Frontal cortex (tissue), 4 donors: ENCODE measurements around the gene AGPAT3. TPM values are rescaled to one million over a fixed set of nuclear protein-coding genes. Genes with fewer than 3 reads are reported as not detected.

Experiments
- DNase-seq, 2 donors: peaks; one replicate each; pipeline ENCODE4 v3.0.0; 2012; ENCODE audit warnings: low spot score in 2 of 2
- FAIRE-seq: peaks from 2 replicates; lab custom pipeline; 2012; peaks lifted over from hg19 to GRCh38; lab: Jason Lieb, UNC
- total RNA-seq: library from RNA; depleted of rRNA; stranded (reverse); fragments of >200 nt; gene quantifications from one replicate; pipeline ENCODE4 v1.2.3, GENCODE V29; 2014
- donor health status: control.
- donor health status: control.
- donor health status: control.

AGPAT3 gene
- total RNA-seq, 1 donor from 2014 or later: 26.1 TPM

DNA sequence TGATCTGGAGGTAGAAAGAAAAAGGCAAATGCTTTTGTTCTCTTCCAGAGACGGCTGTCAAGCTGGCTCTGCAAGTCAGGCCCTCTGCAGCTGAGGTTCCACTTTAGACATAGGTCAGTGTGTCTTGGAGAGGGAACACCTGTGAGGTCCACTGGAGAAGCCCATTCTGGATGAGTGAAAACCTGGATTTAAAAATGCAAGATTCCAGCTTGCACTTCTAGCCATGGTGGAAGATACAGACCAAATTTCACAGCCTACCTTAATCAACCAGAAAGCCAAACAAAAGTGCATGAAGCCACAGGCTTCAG is 35.0 kb downstream of the AGPAT3 start:
- DNase-seq (no peak), FAIRE-seq (no peak)

DNA sequence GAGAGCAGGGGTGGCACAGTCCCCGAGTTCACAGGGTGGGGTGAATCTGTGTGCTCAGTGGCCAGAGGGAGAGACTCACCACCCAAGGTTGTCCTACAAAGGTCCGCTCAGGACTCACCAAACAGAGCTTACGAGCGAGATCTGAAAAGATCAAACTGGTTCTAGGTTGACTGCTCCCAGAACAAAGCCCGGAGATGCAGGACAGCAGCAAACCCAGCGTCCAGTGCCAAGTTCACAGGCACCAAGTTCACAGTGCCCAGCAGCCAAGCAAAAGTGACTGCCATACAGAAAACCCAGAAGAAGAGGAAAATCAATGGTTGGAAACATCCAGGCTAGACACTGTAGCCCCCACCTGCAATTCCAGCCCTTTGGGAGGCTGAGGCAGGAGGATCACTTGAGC is 35.7 kb downstream of the AGPAT3 start:
- DNase-seq (no peak), FAIRE-seq (no peak)

DNA sequence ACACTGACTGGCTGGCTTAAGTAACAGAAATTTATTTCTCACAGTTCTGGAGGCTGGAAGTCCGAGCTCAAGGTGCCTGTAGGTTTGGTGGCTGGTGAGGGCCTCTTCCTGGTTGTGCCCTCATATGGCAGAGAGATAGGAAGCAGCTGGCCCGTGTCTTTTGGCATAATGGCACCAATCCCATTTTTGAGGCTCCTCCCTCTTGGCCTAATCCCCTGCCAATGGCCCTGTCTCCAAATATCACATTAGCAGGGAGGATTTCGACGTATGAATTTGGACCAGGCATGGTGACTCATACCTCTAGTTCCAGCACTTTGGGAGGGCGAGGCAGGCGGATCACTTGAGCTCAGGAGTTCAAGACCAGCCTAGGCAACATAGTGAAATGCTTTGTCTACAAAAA is 37.4 kb downstream of the AGPAT3 start:
- no peak for FAIRE-seq

DNA sequence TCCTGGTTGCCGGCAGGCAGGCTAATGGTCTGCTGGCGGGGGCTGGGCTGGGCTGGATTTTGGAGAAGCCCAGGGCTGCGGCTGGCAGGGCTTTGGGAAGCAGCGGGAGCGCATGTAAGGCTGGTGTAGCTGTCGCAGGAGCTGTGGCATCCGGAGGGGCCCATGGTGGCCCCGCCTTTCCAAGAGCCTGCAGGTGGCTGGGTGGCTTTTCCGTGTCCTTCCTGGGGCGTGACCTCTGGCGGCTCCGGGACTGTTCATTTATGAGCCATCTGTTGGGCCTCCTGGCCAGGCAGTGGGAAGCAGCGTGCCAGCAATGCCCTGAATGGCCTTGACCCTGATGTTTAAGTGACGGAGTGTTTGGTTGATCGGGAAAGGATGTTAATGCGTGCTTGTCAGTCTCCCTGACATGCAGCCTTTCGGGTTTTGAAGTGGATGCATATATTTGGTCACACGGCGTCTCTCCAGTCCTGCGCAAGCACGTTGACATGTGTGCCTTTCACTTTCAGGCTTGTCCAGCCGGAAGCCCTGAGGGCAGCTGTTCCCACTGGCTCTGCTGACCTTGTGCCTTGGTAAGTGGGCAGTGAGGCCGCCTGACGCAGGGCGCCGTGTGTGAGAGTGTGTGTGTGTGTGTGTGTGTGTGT is 38.5 kb downstream of the AGPAT3 start:
- DNase-seq: no peak

More for the DNA sequence above, 37.4 kb downstream of the AGPAT3 start:
- DNase-seq: no peak

DNA sequence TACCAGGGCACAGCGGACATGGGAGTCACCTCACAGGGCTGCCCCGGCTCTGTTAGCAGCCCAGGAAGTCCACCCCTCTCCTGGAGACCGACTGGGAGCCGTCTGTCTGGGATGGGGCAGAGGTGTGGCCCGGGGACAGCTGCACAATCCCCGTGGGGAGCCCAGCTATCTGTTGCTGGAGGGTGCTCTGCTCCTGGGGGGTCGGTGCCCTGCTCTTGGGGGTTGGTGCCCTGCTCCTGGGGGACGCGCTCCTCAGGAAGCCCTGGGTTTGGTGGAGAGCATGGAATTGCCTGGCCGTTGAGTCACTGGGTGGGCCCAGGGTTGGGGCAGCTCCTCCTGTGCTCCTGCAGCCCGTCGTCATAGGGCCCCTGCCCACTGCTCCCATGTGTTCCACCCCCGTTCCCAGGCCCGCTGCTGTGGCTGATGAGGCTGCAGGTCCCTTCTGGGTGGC is 39.3 kb downstream of the AGPAT3 start:
- FAIRE-seq (no peak), DNase-seq (no peak)

More for the DNA sequence above, 38.5 kb downstream of the AGPAT3 start:
- no peak for FAIRE-seq

DNA sequence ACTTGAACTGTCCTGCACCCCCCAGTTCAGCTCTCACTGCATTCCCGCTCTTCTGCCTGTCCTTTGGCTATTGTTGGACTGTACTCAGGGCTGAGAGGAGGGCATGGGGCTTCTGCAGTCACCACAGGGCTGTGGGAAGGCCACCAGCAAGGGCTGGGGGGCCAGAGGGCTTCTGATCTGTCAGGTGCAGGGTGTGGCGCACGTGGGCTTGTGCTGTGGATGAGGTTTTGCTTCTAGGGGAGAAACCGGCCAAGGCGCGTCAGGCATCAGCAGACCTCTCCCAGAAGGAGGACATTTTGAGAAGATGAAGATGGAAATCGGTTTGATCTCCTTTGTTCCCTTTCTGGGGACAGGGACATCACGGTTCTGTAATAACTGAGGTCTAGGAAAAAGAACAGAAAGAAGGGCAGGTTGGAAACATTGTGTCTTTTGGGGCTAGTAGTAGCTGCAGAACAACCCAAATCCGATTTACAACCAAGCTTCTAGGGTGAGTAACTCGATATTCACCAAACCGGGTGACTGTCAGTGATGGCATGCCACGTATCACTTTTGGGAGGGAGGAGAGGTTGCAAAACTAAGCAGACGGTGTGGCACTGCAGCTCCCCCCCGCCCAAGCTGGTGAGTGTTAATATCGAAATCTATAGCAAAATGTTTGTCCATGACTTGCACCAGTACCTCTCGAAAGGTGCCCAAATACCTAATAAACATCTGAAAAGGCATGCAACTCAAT is 40.9 kb downstream of the AGPAT3 start:
- FAIRE-seq: no peak

DNA sequence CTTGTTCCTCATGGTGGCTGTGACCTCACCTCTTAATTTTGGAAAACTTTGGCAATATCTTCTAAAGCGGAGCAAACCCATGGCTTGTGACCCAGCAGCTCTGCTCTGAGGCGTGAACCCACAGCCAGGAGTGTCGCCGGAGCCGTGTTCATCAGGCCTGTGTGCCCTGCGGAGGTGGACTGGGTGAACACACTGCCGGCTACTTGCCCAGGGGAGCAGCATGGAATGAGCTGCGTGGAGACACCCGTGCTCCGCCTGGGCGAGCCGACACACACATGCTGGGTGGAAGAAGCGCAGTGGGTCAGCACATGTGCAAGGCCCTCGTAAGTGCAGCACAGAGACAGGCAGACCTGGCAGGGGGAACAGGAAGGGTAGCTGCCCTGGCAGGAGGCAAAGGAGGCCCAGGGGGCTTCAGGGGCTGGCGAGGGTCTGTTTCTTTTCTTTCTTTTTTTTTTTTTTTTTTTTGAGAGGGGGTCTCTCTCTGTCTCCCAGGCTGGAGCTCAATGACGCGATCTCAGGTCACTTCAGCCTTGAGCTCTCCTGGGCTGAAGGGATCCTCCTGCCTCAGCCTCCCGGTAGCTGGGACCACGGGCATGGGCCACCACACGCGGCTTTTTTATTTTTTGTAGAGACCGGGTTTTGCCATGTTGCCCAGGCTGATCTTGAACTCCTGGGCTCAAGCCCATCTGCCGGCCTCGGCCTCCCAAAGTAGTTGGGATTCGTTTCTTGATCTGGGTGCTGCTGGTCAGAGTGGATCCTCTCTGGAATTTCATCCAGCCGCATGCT is 41.8 kb downstream of the AGPAT3 start:
- FAIRE-seq: no peak
- DNase-seq: no peak

More for the DNA sequence above, 40.9 kb downstream of the AGPAT3 start:
- DNase-seq: no peak

DNA sequence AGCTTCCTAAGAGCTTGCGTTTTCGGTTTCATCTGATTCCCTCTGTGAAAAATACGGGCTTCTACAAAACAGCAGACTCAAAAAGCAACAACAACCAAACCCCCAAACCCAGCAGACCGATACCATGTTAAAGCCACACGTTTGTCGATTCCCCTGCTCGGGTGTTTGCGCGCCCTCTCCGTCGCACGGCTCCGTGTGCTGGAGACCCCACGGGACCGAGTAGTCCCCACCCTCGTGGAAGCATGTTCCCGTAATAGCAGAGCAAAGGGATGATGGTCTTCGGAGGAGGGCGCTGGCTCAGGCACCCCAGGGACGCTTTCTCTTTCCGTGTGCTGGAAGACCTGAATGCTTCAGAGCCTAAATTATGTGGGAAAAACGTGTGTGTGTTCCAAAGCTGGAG is 42.7 kb downstream of the AGPAT3 start:
- no peak for DNase-seq

DNA sequence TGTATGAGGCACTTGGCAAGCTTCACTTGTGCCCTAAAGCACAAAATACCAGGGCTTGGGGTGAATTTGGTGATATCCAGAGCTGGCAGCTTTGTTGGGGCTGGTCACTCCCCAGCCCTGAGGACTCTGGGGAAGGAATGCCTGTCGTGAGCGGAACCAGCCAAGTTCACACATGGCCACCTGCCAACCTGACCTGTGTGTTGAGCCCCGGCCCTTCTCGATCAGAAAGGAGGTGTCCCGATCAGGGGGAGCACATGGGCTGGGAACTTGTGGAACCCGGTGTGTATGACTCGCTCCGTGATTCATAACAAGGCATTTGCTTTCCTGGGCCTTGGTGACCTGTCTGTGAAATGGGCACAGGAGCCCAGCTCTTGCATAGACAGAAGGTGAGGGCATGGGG is 43.1 kb downstream of the AGPAT3 start:
- no peak for FAIRE-seq
- no peak for DNase-seq

More for the DNA sequence above, 42.7 kb downstream of the AGPAT3 start:
- no peak for FAIRE-seq

DNA sequence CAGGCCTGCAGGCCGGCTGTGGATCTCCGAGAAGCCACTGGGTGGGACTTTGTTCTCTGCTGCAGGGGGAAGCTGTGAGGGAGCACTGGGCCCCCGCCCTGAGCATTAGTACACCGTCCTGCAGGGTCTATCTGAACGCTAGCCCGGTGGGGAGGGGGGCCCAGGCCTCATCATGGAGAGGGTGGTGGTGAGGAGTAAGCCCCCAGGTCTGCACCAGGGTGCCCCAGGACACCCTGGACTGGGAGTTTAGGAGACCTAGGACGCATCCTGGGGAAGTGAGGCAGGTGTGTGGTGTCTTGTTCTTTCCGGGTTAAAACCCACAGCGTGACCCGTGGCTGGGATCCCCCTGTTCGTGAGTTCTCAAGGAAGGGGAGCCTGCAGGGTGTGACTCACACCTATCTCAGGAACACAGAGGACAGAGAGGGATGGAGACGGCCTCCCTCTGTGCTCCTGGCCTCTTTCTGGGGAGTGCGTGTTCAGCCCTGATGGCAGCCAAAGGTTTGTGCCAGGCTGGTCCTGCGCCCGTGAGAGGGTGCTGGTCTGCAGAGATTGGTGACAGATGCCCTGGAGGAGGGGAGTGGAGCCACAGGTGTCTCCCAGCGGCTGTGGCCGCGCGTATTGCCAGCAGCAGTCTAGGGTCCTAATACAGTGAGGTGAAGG is 44.8 kb downstream of the AGPAT3 start:
- DNase-seq (no peak), FAIRE-seq (no peak)

DNA sequence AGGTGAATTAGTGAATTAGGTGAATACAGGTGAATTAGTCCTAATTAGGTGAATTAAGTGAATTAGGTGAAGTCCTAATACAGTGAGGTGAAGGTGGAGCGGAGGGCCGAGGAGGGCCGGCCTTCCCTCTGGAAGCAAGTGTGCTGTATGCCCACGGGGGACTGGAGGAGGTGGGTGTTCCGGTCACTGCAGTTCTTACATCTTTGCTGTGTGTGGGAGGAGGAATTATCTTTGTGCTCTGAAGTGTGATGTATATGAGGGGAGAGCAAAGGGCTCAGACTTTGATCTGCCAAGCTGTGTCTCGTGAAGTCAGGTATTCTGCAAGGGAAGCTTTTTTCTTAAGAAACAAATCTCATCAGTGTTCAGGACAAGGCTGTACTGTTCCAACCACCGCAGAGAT is 45.4 kb downstream of the AGPAT3 start:
- FAIRE-seq (no peak), DNase-seq (no peak)

DNA sequence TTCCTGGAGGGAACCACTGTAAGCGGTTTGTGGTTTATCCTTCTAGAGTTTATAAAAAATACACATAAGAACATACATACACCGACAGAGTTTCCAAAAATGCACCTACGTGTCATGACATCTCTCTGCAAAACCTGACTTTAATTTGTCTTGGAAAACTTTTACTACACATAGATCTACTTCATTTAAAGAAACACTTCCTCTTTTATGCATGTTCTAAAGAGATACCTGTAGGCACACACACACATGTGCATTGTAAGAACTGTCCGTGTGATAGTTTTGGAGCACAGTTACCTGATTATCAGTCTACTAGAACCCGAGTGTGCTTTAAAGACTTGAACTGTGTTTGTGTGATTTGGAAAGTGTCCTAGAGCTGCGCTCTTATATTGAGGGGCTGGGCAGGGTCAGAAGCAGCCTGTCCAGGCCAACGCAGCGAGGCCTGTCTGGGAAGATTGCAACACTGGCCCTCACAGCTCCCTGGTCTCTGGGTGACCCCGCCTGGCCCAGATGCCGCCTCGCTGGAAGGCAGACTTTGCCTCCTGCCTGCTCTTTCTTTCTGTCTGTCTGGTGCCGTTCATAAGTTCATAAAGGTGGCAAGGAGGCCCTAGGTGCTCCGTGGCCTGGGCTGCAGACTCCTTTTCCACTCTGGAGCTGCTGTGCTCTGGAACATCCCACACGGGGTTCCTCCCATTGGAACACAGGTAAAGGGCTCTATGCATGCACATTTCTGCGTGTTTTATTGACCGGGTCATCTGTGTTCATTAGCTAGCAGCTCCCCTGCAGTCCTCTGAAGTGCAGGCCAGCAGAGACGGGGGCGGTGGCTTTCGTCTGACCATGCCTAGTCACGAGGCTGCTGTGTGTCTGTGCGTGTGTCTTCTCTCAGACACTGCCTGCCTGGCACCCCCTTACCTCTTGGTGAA is 46.3 kb downstream of the AGPAT3 start:
- no peak for DNase-seq

DNA sequence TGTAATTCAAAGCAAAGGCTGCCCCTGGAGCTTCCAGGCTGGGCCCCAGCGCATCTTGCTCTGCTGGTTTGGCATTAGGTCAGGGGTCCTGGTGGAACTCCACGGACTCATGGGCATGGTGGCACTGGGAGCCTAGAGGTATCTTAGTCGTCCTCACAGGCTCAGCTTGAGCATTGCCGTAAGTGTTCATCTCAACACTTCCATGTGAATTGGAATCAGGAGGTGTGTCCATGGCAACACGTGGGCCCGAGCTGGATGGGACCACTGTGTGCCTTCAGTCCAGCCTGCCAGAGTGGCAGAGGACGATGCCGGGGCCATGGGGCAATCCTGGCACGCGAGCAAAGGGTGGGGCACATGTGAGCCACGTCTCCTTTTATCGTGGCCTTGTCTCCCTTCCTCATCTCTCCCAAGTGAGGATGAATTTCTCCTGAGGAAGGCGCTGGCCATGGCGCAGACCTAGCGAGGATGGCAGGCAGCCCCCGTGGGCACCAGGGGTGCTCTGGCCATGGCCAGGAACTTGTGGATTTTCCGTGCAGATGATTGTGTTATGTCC is 47.0 kb downstream of the AGPAT3 start:
- no peak for FAIRE-seq
- no peak for DNase-seq

More for the DNA sequence above, 46.3 kb downstream of the AGPAT3 start:
- FAIRE-seq: no peak

DNA sequence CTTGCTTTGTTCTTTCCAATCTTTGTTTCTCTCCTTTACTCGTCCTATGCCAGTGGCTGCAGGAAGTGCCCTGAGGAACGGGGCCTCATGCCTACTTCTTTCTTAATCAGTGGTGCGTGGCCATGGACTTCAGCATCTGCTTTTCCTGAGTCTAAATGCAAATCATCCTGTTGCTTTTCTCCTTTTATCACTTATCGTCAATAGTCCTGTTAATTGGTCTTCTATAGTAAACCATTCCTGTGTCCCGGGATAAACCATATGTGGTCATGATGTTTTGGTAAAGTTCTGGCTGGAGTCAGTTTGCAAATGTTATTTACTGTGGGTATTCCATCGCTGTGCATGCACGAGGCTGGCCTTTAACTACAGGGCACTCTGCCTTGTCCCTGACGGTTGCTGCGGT is 47.5 kb downstream of the AGPAT3 start:
- FAIRE-seq (no peak), DNase-seq (no peak)

DNA sequence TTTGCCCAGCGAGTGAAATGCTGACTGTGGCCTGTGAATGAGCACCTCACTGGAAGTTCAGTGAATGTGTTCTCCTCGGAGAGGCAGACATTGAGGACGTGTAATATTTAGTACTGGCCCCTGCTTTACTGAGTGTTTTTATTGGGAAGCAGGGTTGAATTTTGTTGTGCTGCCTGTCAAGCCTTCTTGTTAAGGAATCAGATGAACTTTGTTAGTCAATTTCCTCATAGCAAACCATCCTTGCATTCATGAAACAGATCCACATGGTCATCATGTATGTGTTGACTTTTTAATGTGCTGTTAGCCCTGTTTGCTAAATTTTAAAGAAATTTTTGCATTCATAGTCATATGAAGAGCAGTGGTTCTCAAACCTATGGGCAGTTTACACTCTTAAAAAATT is 47.9 kb downstream of the AGPAT3 start:
- no peak for FAIRE-seq
- no peak for DNase-seq

DNA sequence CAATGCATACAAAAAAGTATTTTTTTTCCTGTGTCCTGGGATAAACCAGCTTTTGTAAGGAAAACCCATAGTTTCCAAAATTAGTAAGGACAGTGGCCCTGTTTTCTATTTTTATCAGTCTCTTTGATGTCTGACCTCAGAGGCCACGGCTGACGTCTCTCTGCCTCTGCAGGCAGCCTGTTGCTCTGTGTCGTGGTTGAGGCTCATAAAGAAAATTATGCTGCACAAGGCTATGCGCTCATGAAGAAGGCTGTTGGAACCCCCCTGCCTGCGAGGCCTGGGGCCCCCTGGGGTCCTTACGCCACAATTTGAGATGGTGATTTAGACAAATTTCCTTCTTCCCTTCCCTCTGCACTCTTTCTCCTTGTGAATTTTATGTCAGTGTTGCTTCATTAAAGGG is 48.9 kb downstream of the AGPAT3 start:
- DNase-seq: no peak

DNA sequence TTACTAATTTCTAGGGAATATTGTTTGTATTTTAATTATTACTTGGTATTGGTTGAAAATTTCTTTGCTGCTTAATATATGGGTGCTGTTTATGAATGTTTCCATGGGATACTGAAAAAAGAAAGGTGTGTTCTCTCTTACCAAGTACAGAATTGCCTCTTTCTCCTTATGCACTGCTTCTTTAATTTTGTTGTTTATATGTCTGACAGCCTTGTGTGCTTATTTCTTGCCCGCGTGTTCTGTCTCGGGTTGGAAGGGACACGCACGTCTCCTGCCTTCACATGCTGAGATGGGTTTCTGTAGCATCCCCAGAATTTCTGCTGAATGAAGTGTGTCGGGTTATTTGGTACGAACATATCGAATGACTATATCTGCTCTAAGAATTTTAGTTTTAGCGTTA is 51.1 kb downstream of the AGPAT3 start:
- FAIRE-seq (no peak), DNase-seq (no peak)

More for the DNA sequence above, 48.9 kb downstream of the AGPAT3 start:
- FAIRE-seq: no peak

DNA sequence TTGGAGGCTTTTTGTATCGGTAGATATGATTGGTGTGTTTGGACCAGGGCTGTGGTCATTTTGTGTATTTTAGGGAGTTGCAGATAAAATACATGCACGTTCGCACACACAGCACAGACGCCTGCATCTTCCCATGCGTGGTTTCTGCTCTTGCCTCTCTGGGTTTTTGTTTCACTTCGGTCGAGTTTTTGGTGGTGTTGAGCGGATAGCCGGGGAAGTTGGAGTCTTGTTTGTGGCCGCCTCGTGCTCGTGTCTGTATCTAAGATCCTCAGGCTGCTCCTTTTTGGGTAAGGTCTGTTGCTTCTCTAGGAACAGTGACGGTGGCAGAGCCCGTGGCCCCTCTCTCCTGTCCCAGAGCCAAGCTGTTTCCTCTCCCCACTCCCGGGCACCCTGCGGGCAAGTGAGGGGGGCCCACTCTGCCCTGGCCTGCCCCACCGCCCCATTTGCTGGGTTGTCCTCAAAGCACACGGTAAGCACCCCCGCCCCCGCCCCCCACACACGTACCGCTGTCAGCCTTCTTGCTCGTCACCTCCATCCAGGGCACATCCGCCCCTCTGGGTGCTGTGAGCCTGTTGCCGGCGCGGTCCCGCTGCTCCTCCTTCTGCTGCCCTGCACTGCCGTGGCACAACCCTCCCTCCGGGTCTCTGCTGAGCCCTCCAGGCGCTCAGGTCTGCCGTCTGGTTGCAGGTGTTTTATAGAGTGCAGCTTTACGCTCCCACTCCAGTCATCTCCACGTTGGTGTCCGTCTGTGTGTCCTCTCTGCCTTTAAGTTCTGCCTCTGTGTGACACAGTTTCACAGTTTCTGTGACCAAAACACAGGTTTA is 51.9 kb downstream of the AGPAT3 start:
- FAIRE-seq: no peak
- no peak for DNase-seq
